IPS-11a (cell line): Measurements from ENCODE around the gene CSNK1D.
"Not testable (repeated sequence)": the region's sequence is repeated elsewhere in the genome, so short reads cannot be mapped to it uniquely, and the experiment has no call there.

ENCODE experiments used
- H3K4me3 ChIP-seq: one replicate; pipeline ENCODE4 v1.5.1; 2013; ENCODE audit warnings: low read depth, low read length, control low read depth

Gene CSNK1D

DNA sequence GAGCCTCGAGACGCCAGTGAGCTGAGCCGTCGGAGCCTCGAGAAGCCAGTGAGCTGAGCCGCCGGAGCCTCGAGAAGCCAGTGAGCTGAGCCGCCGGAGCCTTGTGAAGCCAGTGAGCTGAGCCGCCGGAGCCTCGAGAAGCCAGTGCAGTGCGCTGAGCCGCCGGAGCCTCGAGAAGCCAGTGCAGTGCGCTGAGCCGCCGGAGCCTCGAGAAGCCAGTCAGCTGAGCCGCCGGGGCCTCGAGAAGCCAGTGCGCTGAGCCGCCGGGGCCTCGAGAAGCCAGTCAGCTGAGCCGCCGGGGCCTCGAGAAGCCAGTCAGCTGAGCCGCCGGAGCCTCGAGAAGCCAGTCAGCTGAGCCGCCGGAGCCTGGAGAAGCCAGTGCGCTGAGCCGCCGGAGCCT is 19.4 kb downstream of the CSNK1D start:
- H3K4me3 ChIP-seq: not testable (repeated sequence)

DNA sequence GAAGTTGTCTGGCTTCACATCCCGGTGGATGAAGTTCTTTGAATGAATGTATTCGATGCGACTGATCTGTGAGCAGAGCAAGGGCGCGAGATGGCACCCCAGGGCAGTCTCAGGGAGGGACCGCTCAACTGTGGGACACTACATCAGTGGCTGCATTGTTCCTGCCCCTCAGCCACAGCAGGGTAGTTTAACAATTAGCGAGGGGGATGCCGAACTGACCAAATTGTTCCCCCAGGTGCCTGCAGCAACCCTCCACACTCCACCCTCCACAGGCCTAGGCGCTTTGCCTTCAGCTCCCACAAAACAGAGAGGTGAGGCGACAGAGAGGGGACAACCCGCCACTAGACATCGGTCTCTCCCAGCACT is 20.3 kb downstream of the CSNK1D start:
- H3K4me3 ChIP-seq: no peak overlapping the region

- H3K4me3 ChIP-seq: no peak overlapping the region
Measured at GRCh38 chr17:82252511-82253178, 20.9 kb downstream of the CSNK1D start.

DNA sequence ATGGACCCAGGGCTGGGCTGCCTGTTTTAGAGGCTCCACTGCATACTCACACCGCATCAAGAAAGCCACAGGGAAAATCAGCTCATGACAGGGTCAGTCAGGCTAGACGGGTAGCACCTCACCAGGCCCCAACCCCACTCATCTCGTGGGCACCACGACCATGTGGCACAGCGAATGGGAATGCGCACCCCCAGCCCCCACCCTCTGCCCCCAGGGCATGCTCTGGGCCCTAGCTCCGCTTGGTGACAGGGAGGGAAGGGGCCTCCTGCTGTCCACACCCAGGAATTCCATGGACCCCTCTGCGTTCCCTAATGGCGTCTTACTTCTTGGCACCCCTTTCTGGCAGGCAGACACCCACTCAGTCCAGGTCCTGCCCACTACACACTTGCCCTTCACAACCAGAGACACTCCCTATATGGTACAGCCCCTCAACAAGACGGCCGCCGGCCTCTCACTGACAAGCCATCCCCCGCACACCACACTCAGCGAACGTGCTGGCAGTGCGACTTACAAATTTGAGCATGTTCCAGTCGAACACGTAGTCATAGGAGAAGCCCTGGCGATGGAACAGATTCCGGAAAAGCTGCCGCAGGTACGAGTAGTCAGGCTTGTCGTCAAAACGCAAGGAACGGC is 22.5 kb downstream of the CSNK1D start:
- H3K4me3 ChIP-seq: no peak overlapping the region

DNA sequence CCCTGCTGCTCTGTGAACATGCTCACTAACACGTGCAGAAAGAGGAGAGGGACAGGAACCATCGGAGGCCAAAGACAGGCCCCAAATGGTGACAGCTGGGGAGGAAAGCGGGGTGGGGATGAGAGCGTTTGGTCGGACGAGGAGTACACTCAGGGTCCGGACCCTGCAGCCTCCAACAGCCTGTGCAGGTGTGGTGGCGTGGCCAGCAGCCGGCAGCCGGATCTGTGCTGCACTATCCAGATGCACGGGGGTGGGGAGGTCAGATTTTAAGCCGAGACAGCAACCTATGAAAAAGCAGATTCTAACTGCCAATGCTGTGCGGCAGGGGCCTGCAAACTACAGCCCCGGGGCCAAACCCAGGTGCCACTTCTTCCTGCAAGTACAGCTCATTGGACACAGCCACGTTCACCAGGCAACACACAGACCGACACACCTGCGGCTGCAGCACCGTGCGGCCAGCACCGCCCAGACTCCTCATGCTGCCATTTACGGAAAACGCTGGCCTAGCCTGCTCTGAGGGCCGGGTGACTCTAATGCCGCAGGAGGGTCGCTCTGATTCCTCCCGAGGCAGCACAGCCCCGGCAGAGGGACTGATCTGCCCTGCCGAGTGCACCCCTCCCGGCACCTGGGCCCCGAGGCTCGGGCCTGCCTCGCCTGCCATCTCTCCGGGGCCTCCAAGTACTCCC is 23.5 kb downstream of the CSNK1D start:
- no peak overlapping the region for H3K4me3 ChIP-seq

GRCh38 chr17:82248815-82249674 is 24.5 kb downstream of the CSNK1D start:
- no peak overlapping the region for H3K4me3 ChIP-seq

- no peak overlapping the region for H3K4me3 ChIP-seq
Measured at GRCh38 chr17:82247856-82248671, 25.4 kb downstream of the CSNK1D start.

GRCh38 chr17:82247182-82247823 is 26.2 kb downstream of the CSNK1D start:
- H3K4me3 ChIP-seq: no peak overlapping the region

DNA sequence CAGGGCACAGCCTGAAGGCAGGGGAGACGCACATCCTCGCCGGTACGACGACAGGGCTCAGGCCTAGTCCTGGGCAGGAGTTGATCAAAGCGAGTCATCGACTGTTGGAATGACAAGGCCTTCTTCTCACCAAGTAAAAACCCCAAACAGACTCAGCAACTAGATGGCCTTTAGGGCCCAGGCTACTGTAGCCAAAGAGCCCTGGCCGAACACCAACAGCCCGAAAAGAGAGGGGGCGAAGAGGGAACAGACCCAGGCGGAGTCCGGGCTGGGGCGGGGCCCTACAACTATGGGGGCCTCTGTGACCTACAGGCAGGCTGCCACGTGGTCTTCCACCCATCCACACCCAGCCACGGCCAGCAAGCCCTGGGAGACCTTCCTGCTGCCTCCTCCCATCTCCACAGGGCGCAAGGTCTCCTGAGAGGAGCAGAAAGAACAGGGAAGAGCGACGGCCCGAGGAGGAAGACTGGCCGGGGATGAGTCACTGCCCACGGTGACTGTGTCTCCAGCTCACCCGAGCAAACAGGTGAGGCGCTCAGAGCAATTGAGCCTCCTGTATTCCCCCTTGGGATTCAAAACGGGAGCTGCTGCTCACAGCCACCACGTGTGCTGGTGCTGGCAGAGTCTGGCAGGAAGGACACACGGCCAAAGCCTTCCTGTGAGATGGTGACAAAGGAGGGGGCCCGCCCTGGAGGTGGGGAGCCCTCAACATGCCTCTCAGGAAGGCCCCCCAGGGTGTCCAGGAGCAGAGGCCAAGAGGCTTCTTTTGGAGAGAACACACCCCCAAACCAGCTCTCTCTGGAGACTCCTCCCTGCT is 26.9 kb downstream of the CSNK1D start:
- no peak overlapping the region for H3K4me3 ChIP-seq

DNA sequence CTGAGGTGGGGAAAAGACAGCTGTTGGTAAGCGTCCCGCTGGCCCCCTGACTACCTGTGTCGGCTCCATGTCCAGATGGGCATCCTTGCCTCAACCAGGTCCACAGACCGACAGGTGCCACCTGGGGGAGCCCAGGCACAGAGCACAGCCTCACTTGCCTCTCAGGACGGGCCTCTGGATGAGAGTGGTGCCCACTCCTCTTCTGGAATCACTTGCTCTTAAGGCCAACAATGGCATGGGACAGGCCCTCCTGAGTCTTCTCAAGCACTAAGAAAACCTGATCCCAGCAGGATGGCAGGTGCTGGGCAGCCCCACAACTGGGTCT is 27.5 kb downstream of the CSNK1D start:
- no peak overlapping the region for H3K4me3 ChIP-seq

GRCh38 chr17:82245134-82246039 is 28.1 kb downstream of the CSNK1D start:
- no peak overlapping the region for H3K4me3 ChIP-seq

- no peak overlapping the region for H3K4me3 ChIP-seq
Measured at GRCh38 chr17:82244413-82245133, 28.9 kb downstream of the CSNK1D start.

GRCh38 chr17:82243648-82244412 is 29.7 kb downstream of the CSNK1D start:
- no peak overlapping the region for H3K4me3 ChIP-seq

- H3K4me3 ChIP-seq: no peak overlapping the region
Measured at GRCh38 chr17:82242977-82243647, 30.4 kb downstream of the CSNK1D start.

DNA sequence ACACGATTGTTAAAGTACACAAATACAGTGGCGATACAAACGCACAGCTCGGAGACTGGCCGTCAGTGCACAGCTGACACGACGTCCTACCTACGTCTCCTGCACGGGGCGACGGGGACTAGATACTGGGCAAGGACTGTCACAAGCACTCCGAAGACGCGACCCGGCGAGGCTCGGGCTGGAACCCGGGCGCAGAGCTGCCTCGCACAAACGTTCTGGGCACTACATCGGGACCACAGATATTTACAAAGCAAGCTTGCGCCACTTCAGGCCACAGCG is 30.9 kb downstream of the CSNK1D start:
- no peak overlapping the region for H3K4me3 ChIP-seq

DNA sequence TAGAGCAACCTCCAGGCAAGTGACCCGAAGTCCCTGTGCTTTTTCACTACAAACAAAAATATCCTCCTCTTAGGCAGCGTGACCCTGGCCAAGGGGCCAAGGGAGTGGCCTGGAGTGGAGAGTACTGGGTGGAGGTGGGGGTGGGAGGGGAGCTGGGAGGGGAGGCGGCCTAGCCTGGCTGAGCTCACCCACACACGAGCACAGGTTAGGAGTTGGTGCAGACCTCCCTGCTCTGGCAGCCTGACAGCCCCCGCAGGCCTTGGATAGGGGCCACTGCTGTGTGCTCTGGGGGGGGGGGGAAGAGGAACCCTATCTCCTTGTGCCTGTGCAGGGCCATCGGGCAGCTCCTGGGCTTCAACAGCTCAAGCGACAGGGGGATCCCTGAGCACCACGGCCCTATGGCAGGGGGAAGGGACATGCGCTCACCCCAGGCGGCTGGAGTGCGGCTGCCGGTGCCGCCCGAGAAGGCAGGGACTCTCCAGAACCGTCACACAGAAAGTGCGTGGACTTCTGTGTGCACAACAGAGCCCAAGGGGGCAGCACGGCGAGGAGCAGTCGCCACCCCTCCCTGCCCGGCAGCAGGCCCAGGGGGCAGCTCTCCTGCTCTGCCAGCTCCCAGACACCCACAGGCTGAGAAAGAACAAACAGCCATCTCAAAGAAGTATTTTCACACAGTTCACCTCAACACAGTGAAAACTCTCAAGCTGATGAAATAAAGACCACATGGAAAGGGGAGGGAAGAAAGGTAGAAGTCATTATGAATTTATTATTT is 31.4 kb downstream of the CSNK1D start:
- H3K4me3 ChIP-seq: no peak overlapping the region
